ENCODE measurements around the gene SH3GL1.

DNA sequence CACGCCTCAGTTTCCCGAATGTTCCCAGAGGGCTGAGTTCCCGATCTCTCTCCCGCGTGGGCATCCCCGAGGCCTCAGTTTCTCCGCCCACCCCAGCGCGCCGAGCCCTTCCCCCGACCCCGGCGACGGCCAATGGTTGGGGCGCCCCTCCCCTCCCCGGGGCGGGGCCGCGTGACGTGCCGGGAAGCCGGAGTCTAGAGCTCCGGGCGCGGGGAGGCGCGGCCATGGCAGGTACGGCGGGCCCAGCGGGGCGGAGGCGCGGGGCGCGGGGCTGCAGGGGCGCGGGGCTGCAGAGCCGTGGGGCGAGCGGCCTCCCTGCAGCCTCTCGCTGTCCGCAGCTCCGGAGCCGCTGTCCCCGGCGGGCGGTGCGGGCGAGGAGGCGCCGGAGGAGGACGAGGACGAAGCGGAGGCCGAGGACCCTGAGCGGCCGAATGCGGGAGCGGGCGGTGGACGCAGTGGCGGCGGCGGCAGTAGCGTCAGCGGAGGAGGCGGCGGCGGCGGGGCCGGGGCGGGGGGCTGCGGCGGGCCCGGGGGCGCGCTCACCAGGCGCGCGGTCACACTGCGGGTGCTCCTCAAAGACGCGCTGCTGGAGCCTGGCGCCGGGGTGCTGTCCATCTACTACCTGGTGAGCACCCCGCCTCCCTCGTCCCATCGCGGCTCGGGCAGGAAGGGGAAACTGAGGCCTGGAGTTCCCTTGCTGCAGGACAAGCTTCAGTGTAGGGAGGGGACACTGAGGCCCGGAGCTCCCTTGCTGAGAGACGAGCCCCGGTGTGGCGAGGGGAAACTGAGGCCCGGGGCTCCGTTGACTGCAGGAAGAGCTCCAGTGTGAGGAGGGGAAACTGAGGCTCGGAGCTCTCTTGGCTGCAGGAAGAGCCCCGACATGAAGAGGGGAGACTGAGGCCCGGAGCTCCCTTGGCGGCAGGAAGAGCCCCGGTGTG is 56.7 kb downstream of the SH3GL1 start, which contains the start of gene MPND:
- TF ChIP-seq, protein P1, sequence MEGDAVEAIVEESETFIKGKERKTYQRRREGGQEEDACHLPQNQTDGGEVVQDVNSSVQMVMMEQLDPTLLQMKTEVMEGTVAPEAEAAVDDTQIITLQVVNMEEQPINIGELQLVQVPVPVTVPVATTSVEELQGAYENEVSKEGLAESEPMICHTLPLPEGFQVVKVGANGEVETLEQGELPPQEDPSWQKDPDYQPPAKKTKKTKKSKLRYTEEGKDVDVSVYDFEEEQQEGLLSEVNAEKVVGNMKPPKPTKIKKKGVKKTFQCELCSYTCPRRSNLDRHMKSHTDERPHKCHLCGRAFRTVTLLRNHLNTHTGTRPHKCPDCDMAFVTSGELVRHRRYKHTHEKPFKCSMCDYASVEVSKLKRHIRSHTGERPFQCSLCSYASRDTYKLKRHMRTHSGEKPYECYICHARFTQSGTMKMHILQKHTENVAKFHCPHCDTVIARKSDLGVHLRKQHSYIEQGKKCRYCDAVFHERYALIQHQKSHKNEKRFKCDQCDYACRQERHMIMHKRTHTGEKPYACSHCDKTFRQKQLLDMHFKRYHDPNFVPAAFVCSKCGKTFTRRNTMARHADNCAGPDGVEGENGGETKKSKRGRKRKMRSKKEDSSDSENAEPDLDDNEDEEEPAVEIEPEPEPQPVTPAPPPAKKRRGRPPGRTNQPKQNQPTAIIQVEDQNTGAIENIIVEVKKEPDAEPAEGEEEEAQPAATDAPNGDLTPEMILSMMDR (IDR thresholded peaks at IDR 0.05): peak in 2 of 4 experiments; percentile 4 to 7
- peak; percentile 57 to 69 for TF ChIP-seq POLR2A (IDR thresholded peaks at IDR 0.05)

Measured in uterus (tissue), 2 donors.